Astrocyte of the spinal cord (primary cell): ENCODE measurements around the gene MTFP1.
"Not testable (repeated sequence)": the region's sequence is repeated elsewhere in the genome, so short reads cannot be mapped to it uniquely, and the experiment has no call there.

Source experiments
- DNase-seq: peaks from one replicate; pipeline ENCODE4 v3.0.0; 2011; ENCODE audit warnings: low read depth, low spot score
- H3K4me3 ChIP-seq: 2 replicates; pipeline ENCODE4 v1.5.1; 2011; ENCODE audit warnings: low read depth, mild to moderate bottlenecking, low read length, moderate library complexity
- CTCF ChIP-seq: IDR thresholded peaks from 2 replicates; pipeline ENCODE4 v1.5.1; 2012; ENCODE audit warnings: low read depth, mild to moderate bottlenecking, low read length, inconsistent platforms
- in situ Hi-C: cut with HindIII; loops from 2 replicates; pipeline ENCODE4 v1.10.0; 2017; ENCODE audit warnings: low sequenced_read_pairs

Gene MTFP1

DNA sequence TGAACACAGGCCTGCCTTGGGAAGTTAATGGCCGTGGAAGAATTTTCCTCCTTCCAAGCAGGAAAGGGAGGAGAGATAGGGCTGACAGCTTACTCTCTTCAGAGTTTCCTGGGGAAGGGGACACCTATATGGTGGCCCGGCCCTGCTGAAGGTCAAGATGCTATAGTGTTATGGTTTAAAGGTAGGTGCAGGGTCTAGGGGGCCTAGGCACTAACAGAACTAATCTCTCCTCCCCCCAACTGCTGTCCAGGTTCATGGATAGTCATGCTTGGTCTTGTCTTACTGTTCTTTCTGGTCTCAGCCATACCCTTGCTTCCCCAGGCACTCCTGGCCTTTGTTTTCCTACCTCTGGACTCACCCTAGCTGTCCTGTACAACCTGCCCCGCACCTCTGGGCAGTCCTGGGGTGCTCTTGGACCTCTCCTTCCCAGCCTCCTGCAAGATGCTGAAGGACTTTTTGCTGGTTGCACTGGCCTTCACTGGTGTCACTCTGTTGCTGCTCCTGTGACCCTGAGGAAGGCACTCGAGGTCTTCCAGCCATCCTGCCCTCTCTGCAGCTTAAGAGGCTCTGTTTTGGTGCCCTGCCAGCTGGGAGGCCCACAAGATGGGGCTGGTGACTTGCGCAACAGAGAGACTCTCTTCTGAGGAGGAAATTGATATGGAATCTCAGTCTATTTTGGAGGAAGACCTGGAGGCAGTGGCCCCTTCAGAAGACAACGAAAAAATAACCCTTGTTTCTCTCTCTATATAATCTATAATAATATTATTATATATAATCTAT is 28.4 kb downstream of the MTFP1 start:
- TF ChIP-seq CTCF = no peak
- H3K4me3 ChIP-seq = no peak overlapping the region
- in situ Hi-C loops = no loop called here
- DNase-seq = no peak

DNA sequence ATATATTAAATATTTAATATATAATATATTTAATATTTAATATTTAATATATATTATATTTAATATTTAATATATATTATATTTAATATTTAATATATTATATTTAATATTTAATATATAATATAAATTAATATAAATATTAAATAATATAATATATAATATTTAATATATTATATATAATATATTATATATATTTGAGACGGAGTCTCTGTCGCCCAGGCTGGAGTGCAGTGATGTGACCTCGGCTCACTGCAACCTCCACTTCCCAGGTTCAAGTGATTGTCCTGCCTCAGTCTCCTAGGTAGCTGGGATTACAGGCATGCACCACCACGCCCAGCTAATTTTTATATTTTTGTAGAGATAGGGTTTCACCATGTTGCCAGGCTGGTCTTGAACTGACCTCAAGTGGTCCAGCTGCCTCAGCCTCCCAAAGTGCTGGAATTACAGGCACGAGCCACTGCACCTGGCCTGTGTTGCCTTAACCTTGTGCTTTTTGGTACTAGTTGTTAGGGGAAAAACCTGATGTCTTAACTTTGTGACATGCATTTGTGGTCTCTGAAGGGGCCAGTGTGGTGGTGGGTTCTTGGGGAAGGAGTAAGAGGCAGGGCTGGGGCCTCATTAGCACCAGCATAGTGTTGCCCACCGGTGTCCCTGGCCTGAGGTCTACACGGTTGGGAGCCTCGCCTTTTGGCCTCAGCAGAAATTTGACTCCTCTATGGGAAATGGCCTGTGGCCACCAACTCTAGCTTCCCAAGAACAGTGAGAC is 29.7 kb downstream of the MTFP1 start:
- in situ Hi-C loops = no loop called here
- TF ChIP-seq CTCF = no peak
- no peak for DNase-seq
- no peak overlapping the region for H3K4me3 ChIP-seq

GRCh38 chr22:30457981-30458380 is 32.4 kb downstream of the MTFP1 start:
- H3K4me3 ChIP-seq = no peak overlapping the region
- in situ Hi-C loops = no loop called here
- DNase-seq = no peak
- TF ChIP-seq CTCF = no peak

DNA sequence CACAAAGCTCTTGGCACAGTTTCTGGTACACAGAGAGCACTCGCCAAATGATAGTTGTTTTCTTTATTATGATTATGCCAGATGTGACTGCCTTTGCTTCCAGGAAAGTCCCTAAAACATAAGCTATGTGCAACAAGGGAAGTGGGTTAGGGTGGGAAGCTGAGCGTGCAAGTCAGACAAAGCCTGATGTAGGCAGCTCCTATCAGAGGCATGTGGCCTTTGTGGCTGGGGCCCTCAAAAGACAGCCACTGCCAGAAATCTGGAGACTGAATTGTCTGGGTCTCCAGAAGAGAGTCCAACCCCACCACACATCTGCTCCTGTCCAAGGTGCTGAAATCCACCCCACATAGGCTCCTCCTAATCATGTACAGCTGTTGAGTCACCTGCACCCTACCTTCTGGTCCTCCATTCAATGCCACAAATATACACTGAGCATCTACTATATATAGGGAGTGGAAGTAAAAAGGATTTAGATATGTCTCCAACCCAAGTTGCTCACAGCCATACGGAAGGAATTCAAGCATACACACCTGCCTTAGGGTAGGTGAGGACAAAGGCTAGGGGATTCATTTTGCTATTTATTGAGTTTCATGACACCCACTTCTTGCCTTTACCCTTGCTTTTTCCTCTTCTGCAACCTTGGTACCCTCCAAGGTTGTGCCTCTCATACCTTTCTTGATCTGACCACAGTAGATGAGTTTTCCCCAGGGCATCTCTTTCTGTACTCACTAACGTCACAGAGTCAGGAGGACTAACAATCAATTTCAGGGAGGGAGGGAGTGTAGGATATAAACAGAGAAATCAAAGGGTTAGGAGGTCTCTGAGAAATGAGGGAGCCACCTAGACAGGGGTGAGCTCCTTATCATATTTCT is 33.8 kb downstream of the MTFP1 start:
- peak; percentile 14 for DNase-seq
- H3K4me3 ChIP-seq = no peak overlapping the region
- no peak for TF ChIP-seq CTCF
- in situ Hi-C loops = no loop called here

DNA sequence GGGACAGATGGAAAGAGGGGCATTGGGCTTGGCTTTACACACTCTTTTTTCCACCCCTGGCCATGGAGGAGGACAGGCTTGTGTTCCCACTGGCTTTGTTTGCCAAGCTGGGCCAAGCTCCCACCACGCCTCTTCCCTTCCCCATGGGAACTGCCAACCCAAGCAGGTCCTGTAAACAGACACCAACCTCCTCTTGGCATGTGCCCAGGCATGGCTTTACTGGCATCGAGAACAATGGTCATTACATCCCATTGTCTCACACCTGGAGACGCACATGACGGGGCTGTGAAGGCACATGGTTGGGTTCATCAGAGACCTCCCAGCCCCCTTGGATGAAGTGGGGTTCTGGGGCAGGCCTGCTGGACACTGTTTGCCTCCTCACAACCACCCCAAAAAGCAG is 34.6 kb downstream of the MTFP1 start:
- in situ Hi-C loops = no loop called here
- H3K4me3 ChIP-seq = no peak overlapping the region
- no peak for TF ChIP-seq CTCF
- DNase-seq = no peak

GRCh38 chr22:30460555-30460954 is 35.0 kb downstream of the MTFP1 start:
- DNase-seq, in situ Hi-C loops, H3K4me3 ChIP-seq: not testable (repeated sequence)

DNA sequence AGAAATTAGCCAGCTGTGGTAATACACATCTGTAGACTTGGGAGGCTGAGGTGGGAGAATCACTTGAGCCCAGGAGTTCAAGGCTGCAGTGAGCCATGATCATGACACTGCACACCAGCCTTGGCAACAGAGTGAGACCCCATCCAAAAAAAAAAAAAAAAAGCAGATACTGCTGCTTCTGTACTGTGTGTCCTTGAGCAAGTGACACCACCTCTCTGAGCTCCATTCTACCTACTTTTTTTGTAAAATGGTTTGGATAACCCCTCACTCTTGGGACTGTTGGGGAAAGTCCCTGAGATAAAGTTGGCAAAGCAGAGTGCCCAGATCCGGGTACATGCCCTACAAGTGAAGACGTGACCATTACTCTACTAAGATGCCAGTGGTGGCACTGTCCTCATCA is 43.6 kb downstream of the MTFP1 start:
- TF ChIP-seq CTCF = no peak
- H3K4me3 ChIP-seq = no peak overlapping the region
- in situ Hi-C loops = no loop called here
- DNase-seq = no peak
